ENCODE data around the gene CBR1.

The CBR1 gene

GRCh38 chr21:36032647-36033406, 37.0 kb upstream of the CBR1 start:
- Histone ChIP-seq H3K79me2 (ENCODE audit: insufficient read depth, low read length) (no peaks in the 10 kb centered on the region), H3K4me3 (ENCODE audit: insufficient read depth, low read length, poor library complexity, severe bottlenecking) (no peak overlapping the region), H3K4me2 (ENCODE audit: low read depth, low read length, poor library complexity, severe bottlenecking) (no peak overlapping the region), H4K20me1 (ENCODE audit: low read depth, low read length) (no peaks in the 10 kb centered on the region), H2AFZ (ENCODE audit: low read depth, low read length, severe bottlenecking) (no peak overlapping the region), H3F3A (ENCODE audit: insufficient read depth) (no peaks in the 10 kb centered on the region), H3K36me3 (ENCODE audit: low read length) (peaks cover 5% of the 10 kb centered on the region; the same call in 1 of the 2 replicates), H3K27me3 (ENCODE audit: low read length) (no peaks in the 10 kb centered on the region), H3K9ac (ENCODE audit: low read length) (no peak overlapping the region), H3K9me3 (ENCODE audit: insufficient read depth, low read length) (no peaks in the 10 kb centered on the region), H3K9me2 (replicated peaks; ENCODE audit: insufficient read depth, low read length) (no peaks in the 10 kb centered on the region), H3K27ac (ENCODE audit: low read depth, low read length) (no peak overlapping the region)
- no peak for TF ChIP-seq EZH2phosphoT487 (conservative IDR thresholded peaks at IDR 0.05; ENCODE audit: low read length)
- TF ChIP-seq, protein P1, sequence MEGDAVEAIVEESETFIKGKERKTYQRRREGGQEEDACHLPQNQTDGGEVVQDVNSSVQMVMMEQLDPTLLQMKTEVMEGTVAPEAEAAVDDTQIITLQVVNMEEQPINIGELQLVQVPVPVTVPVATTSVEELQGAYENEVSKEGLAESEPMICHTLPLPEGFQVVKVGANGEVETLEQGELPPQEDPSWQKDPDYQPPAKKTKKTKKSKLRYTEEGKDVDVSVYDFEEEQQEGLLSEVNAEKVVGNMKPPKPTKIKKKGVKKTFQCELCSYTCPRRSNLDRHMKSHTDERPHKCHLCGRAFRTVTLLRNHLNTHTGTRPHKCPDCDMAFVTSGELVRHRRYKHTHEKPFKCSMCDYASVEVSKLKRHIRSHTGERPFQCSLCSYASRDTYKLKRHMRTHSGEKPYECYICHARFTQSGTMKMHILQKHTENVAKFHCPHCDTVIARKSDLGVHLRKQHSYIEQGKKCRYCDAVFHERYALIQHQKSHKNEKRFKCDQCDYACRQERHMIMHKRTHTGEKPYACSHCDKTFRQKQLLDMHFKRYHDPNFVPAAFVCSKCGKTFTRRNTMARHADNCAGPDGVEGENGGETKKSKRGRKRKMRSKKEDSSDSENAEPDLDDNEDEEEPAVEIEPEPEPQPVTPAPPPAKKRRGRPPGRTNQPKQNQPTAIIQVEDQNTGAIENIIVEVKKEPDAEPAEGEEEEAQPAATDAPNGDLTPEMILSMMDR (IDR thresholded peaks at IDR 0.05; ENCODE audit: insufficient read depth, low read length, poor library complexity, severe bottlenecking): no peak

DNA sequence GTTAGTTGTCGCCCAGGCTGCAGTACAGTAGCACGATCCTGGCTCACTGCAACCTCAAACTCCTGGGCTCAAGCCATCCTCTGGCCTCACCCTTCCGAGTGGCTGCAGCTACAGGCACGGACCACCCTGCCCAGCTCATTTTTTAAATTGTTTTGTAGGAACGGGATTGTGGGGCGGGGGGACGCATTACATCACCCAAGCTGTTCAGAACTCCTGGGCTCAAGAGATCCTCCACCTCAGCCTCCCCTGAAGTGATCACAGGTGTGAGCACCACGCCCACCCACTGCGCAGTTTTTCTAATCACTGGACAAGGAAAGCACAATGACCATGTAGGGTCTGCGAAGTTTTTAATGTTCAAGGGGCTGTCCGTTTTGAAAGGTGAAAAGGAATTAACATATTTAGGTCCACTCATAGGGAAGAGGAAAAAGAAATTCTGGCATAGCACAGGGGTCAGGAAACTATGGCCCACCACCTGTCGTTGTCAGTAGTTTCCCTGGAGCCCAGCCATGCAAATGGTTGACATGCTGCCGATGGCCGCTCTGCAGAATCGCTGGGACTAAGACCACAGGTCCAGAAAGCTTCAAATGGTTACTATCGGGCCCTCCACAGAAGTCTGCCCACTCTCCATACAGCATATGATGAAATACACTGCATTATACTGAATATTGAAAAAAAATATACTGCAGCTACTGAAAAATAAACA, 35.5 kb upstream of the CBR1 start:
- Histone ChIP-seq H3K36me3 (ENCODE audit: low read length) (peaks cover 5% of the 10 kb centered on the region; the same call in 1 of the 2 replicates), H3K4me2 (ENCODE audit: low read depth, low read length, poor library complexity, severe bottlenecking) (no peak overlapping the region)
- no peak for TF ChIP-seq EZH2phosphoT487 (conservative IDR thresholded peaks at IDR 0.05; ENCODE audit: low read length)
- TF ChIP-seq, protein P1 (IDR thresholded peaks at IDR 0.05; ENCODE audit: insufficient read depth, low read length, poor library complexity, severe bottlenecking): no peak

GRCh38 chr21:36035381-36035791, 34.4 kb upstream of the CBR1 start:
- Histone ChIP-seq H3K27me3 (ENCODE audit: low read length) (no peaks in the 10 kb centered on the region), H3K79me2 (ENCODE audit: insufficient read depth, low read length) (no peaks in the 10 kb centered on the region), H3K9me2 (replicated peaks; ENCODE audit: insufficient read depth, low read length) (no peaks in the 10 kb centered on the region), H3K9me3 (ENCODE audit: insufficient read depth, low read length) (no peaks in the 10 kb centered on the region), H3K9ac (ENCODE audit: low read length) (no peak overlapping the region), H2AFZ (ENCODE audit: low read depth, low read length, severe bottlenecking) (no peak overlapping the region), H4K20me1 (ENCODE audit: low read depth, low read length) (no peaks in the 10 kb centered on the region), H3K36me3 (ENCODE audit: low read length) (peaks cover 5% of the 10 kb centered on the region; the same call in 1 of the 2 replicates), H3K4me3 (ENCODE audit: insufficient read depth, low read length, poor library complexity, severe bottlenecking) (no peak overlapping the region), H3K4me2 (ENCODE audit: low read depth, low read length, poor library complexity, severe bottlenecking) (no peak overlapping the region), H3K27ac (ENCODE audit: low read depth, low read length) (no peak overlapping the region), H3F3A (ENCODE audit: insufficient read depth) (no peaks in the 10 kb centered on the region)
- TF ChIP-seq, protein P1 (IDR thresholded peaks at IDR 0.05; ENCODE audit: insufficient read depth, low read length, poor library complexity, severe bottlenecking): no peak
- no peak for TF ChIP-seq EZH2phosphoT487 (conservative IDR thresholded peaks at IDR 0.05; ENCODE audit: low read length)

More for the DNA sequence above, 35.5 kb upstream of the CBR1 start:
- Histone ChIP-seq H3K9me2 (replicated peaks; ENCODE audit: insufficient read depth, low read length) (no peaks in the 10 kb centered on the region), H3K4me3 (ENCODE audit: insufficient read depth, low read length, poor library complexity, severe bottlenecking) (no peak overlapping the region), H3K9ac (ENCODE audit: low read length) (no peak overlapping the region), H3K79me2 (ENCODE audit: insufficient read depth, low read length) (no peaks in the 10 kb centered on the region), H3K27me3 (ENCODE audit: low read length) (no peaks in the 10 kb centered on the region), H3F3A (ENCODE audit: insufficient read depth) (no peaks in the 10 kb centered on the region), H3K9me3 (ENCODE audit: insufficient read depth, low read length) (no peaks in the 10 kb centered on the region), H3K27ac (ENCODE audit: low read depth, low read length) (no peak overlapping the region), H2AFZ (ENCODE audit: low read depth, low read length, severe bottlenecking) (no peak overlapping the region), H4K20me1 (ENCODE audit: low read depth, low read length) (no peaks in the 10 kb centered on the region)

All from SU-DHL-6 (cell line).